Stimulated activated CD8-positive, alpha-beta memory T cell treated with anti-CD3 and anti-CD28 coated beads, Interleukin-2, amount 100 ng/mL, for 48 hours (primary cell): Measurements from ENCODE around the gene GRK3.

Experiments used
- DNase-seq, 2 donors: peaks; one replicate each; pipeline ENCODE4 v3.0.0-alpha.2; 2020; ENCODE audit warnings: low read depth in 2 of 2

The GRK3 gene

DNA sequence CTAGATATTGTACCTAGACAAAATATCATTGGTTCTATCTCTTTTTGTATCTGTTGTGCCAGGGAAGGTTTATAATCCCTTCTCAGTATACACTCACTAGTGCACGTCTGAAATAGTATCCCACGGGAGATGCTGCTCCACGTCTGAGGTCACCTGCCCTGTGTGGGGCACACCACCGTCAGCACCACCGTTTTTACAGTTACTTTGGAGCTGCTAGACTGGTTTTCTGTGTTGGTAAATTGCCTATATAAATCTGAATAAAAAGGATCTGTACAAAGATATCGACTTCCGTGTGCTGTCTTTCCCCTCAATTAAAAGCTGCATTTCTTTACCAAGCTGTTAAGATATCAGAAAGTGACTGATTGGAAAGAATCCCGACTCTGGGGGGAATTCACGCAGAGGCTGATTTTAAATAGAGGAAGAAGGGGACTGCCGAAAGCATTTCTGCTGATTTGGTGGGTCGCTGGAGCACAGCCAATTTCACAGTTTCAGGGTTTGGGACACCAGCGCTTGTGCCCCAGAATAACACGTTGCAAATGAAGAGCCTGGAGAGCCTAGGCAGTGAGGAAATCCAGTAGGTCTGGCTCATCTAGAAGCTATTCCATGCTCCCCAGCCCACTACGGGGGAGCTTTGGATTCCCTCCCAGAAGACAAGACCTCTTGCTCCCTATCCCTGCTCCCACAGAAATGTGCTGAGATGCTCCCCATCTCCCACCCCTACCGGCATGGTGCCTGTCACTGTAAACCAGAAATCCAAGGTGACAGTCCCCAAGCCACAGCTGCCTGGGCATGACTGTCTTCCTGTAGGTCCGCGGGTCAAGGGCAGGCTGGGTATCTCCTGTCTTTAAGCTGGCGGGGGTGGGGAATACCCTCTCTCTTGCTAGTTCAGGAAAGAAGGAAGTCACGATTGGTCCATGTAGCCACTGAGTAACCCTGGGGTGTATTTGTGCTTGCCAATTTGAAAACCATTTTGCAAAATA lies 164.8 kb downstream of the GRK3 start:
- DNase-seq, result no peak

DNA sequence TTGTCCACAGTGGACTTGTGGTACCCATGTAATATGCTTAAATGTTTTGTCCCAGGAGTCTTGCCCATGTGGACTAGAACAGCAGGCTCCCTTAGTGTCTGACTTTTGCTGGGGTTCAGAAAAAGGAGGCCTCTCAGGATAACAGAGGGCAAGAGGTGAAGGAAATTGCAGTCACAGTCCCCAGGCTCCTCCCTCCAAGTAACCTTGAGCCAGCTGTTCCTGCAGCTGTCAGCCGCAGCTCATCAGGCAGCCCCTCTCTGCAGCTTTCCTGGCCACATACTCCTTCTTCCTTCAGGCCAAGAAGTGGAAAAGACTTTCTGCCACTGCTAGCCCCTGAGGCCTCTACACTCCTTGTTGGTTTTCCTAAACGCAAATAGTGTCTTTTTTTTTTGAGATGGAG lies 171.2 kb downstream of the GRK3 start:
- no peak for DNase-seq

DNA sequence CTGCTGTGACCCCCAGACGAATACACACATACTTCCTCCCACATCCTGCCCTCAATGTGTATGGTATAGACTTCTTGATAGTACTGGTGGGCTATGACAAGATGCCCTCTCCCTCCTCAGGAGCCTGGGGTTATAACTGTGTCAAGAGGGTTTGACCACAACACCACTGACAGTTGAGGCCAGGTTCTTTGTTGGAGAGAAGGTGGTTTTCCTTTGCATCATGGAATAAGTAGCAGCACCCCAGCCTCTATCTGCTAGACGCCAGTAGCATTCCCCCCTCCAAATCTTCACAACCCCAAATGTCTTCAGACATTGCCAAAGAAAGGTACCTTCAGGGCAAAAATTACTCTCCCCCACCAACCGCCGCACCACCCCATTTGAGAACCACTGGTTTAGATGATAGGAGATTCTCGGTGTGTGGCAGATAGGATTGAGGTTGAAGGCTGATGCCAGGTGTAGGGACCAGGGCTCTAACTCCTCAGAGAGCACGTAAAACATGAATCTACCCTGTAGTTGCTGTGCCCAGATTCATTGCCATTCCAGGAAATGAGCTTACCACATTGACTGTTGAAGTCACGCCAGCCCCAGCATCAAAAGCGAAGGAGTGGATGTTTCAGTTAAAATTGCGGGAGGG lies 172.0 kb downstream of the GRK3 start:
- peak; percentile 11 to 29 for DNase-seq

DNA sequence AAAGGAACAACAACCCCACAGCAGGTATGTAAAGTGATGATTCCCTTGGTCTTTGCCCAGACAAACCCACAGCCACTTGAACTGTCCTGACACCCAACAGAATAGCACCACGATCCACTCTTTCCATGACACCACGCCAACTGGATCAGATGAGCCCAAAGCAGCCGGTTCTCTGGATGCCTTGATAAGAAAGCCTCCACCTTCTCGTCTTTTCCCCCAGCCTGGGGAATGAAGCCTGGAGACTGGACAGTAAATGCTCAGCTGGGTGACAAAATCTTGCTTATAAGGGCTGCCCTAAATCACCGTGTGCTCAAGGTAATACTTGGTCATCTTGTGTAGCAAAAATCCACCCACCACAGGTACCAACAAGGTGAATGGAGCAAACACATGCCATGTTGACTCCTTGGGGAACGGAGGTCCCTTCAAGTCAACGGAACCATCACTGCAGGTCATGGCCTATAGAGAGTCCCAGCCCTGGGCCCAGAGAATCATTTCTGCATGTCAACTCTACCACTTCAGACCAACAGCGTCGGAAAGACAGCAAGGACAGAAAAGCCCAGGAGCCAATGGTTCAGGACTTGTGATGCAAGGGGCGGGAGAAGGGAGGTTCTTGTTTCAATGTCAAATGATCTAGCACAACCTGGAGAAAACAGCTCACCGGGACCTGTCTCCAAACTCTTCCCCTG lies 175.3 kb downstream of the GRK3 start:
- DNase-seq, result no peak

DNA sequence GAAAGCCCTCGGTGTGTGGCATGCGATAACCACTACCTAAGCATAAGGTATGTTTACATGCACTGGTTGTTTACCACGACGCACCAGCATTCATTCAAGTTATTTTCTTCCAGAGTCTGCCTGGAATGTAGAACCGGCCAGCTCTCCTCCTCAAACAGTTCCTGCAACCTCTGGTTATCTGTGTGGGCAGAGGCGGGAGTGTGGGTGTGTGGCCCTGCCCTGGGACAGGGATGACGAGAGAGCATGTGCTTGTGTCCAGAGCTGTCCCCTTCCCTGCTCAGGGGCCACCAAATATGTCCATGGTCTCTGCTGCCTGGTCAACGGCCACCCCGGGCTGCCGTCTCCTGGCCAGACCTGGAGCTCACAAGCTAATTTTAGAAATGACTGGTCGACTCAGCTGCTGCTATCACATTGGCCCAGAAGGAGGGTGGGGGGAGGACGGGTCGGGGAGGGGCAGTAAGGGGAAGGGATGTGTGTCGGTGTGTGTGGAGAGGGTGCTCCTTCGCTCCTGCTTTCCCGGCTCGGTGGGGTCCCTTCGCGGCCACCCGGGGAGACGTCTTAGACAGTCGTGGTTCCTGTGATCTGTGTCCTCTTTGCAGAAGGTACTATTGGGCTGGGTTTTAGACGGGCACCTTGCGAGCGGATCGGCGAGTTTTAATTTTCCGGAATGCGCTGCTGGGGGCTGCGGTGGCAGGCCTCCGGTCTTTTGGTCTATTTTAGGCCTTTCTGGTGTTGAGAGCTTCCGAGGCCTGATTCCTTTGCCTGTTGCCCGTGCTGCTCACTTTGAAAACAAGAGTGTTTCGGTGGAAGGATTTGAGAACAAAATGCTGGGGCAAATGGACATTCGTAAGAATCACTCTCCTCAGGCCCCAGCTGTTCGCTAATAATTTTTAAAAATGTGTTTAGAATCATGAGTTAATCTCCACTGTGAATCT lies 177.5 kb downstream of the GRK3 start, which contains the start of gene MYO18B:
Gene MYO18B (plus strand): TSS at position 497 of the 935 bp plus-strand sequence. CDS start 18,905 bp downstream, outside the sequence.
- DNase-seq, result no peak

DNA sequence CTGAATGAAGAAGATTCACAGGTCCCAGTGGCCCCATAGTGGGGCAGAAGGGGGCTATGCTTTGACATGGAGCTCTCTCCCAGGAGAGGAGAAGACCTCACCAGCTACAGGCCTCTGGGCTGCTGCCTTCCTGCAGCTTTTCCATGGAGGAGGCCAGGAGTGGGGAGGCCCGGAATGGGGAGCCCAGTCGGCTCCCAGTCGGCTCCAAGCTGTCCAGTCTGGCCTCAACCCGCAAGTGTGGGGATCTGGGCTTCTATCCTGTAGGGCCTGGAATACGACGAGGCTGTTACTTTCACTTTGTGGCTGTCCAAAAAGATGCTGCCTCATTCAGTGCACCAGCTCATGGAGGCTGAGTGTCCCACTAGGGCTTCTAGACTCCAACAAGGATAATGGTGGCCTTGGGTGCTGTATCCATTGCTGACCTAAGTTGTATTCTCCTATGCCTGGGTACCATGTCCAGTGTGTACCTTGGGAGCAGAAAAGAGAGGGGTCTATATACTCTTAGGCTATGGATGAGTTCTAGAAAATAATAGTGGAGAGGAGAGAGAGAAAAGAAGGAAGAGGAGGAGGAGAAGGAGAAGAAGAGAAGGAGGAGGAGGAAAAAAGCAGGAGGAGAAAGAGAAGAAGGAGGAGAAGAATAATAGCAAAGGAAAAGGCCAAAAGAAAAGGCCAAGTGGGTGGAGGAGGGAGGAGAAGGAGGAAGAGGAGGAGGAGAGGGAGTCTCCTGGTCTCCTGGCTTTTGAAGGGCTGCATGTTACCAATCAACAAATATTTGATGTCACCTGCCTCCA lies 178.6 kb downstream of the GRK3 start:
- DNase-seq, result no peak

DNA sequence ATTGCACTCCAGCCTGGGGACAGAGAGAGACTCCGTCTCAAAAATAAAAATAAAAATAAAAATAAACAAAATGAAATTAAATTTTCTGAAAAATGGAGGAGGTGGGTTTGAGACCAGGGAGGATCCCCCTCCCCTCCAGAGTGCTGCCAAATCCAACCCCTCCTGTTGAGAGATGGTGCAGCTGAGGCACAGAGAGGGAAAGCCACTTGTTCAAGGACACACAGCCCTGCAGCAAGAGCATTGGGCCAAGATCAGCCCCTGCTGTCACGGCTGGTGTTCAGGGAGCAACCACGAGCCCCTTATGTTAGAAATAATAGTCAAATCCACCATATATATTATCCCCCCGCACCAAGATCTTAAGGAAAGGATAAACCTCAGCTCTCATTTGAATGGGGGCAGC lies 180.2 kb downstream of the GRK3 start:
- no peak for DNase-seq

DNA sequence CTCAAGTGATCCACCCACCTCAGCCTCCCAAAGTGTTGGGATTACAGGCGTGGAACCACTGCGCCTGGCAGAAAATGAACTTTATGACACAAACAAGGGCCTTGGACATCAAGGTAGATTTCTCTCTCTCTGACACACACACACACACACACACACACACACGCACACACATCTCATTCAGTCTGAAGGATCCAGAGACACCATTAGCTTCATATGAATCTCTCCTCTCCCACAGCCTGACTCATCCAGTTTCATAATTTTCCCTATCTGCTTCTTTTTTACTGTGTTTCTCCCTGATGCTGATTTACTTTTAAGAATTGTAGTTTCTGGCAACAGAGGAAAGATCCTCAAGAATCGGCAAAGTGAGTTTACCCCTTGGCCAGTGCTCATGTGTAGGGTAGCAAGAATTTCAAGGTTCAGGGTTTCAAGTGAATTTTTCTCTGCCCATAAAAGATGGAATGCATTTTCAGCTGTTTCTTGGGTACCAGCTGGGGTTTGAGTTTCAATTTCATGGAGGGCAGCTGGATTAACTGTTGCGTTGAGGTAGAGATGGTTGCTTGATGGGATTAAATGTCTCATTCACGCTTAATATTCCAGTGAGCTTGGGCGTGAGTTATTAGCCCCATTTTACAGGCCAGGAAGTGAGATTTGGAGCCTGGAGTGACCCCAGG lies 181.0 kb downstream of the GRK3 start:
- DNase-seq, result no peak

DNA sequence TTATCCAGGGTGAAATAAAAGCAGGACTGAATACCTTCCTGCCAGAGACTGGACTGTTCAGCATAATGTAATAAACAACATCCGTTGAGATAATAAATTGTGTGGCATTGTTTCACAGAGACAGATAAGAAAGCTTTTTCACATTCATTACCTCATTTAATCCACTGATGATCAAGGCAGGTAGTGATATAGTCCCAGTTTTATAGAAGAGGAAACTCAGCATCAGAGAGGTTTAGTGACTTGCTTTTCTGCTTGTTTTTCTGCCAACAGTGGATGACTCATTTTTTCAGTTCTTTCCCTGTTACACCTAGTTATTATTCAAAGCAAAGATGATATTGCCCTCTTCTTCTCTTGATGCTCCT lies 181.5 kb downstream of the GRK3 start:
- no peak for DNase-seq

DNA sequence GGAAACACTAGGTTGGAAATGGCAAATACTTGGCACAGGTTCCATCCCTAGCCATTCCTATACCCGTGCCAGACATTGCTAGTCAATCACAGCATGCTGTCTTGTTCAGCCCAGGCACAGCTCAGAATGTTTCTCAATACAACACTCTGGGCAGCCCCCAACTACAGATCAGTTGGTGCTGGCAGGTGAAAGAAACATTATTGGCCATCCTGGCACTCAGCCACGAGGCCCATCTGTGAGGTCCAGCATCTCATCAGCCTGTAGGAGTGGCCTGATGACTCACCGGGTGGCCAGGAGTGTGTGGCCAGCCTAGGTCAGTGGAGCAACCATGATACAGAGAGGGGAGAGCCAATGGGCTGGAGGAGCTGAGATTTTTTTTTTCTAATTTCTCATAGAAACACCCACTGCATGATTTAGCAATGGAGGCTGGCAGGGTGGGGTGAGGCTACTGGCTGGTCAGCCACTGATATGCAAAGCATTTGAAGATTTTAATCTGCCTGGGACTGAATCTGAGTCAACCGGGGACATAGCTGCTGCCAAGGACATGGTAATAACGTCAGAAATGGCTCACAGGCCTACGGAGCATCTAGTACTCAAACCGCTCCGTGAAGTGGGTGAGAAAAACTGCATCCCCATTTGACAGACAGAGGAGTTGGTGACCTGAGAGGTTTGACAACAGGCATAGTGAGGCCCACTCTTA lies 182.9 kb downstream of the GRK3 start:
- DNase-seq, result no peak

DNA sequence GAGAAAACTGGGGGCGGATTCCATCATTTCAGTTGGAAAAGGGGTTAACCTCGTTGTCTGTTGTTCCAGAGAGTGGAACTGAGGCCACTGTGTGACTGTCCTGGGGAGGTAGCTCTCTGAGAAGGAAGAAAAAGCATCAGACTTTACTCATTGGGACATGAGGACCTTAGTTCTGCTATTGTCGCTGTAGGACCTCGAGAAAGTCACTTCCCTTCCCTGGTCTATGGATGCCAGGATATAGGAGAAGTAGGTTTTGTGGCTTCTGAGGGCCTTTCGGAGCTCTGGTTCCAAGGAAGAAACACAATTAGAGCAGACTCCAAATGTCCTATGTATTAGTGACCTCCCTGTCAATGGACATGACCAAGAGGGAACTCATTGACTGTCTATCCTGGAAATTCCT lies 183.7 kb downstream of the GRK3 start:
- DNase-seq, result no peak

DNA sequence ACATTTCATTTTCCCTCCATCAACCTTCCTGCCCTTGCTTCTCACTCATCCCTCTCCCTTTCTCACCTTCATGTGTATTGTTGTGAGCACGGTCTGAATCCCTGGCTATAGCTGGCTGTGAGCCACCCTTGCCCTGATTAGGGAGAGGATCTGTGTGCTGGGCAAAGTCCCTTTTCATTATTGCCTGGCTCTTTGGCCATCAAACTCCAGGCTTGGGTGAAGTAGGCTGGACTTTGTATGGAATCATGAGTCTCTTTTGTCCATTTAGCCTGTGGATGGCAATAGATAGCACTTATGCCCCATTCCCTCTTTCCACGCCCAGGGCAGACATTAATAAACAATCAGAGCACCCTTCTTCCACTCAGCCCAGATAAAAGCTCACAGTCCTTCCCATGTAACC lies 184.2 kb downstream of the GRK3 start:
- DNase-seq, result no peak

DNA sequence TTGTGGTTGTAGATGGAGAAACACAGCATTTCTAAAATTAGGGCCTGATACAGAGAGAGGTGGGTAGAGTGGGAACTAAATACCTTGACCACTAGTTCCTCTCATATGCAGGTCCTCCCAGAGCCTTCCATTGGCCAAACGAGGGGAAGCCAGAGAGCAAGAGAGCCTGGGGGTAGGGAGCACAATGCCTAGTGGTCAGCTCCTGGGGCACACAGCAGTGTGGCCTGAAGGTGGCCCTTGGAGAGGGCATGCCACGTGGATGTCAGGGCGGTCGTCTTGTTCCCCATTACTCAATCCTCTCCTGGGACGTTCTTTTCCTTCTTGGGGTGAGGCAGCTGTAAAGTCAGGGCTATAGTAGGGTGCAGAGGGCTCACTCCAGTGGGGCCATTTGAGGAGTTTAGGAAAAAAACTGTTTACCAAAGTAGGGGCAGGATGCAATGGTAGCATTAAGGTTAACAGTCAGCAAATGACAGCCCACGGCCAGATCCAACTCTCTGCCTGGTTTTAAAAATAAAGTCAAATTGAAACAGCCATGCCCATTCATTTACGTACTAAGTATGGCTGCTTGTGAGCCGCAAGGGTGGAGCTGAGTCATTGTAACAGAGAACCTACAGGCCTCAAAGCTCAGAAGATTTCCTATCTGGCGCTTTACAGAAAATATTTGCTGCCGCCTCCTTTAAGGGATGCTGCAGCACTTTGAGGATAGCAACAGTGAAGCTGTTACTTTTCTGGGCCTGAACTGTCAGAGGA lies 185.1 kb downstream of the GRK3 start:
- peak in 1 of 2 donors; percentile 23 for DNase-seq

DNA sequence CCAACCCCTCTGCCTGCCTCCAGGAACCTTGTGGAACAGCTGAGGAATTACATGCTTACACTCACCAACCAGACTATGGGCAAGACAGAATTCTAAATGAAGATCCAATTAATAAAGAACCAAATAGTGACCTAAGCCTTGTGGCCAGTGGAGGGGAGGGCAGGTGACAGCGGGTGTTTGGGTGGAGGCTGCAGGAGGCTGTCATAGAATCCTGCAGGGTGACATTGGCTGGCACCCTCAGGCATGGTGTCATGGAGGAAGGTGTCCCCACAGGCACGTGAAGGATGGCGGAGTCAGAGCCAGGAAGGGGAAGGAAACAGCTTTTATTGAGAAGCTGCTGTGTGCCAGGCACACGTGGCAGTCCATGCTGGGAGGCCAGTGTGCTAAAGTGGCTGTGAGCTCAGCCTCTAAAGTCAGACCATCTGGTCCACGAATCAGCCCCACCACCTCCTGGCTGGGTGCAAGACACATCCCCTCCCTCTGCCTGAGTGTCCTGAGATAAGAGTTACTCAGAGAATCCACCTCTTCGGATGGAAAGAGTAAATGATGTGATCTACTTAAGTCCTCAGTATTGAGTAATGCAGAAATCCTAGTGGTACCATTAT lies 186.2 kb downstream of the GRK3 start:
- no peak for DNase-seq

DNA sequence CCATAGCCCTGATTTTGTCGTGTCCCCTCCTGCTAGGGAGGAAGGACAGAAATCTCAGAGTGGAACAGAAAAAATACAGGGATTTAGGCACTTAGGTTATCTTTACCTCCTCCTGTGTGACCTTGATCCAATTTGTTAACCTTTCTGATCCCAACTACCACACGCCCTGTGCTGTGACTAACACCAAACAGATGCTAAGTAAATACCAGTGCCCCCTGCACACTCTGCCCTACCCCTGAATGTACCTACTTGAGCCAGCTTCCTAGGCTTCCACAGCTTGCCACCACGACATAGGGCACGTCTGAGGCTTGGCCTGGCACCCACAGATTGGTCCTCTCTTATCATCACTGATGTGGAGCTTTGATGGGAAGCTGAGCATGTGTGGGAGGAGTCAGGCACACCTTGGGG lies 186.7 kb downstream of the GRK3 start:
- no peak for DNase-seq

DNA sequence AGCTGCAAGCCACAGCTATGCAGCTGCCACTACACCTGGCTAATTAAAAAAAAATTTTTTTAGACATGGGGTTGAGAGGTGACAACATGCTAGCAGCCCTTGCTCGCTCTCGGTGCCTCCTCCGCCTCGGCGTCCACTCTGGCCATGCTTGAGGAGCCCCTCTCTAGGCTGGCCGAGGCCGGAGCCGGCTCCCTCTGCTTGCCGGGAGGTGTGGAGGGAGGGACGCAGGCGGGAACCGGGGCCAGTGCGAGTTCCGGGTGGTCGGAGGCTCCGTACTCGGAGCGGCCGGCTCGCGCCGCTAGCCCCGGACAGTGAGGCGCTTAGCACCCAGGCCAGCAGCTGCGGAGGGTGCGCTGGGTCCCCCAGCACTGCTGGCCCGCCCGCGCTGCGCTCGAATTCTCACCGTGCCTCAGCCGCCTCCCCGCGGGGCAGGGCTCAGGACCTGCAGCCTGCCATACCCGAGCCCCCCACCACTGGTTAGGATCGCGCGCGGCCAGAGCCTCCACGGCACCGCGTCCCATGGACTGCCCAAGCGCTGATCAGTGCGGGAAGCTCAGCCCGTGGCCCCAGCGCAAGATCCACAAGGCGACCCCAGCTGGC lies 188.2 kb downstream of the GRK3 start:
- DNase-seq, result no peak

DNA sequence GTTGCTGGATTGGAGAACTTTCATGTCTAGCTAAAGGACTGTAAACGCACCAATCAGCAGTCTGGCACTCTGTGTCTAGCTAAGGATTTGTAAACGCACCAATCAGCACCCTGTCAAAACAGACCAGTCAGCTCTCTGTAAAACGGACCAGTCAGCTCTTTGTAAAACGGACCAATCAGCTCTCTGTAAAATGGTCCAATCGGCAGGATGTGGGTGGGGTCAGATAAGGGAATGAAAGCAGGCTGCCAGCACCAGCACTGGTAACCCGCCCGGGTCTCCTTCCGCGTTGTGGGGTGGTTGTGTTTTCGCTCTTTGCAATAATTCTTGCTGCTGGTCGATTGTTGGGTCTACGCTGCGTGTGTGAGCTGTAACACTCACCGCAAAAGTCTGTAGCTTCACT lies 188.8 kb downstream of the GRK3 start:
- DNase-seq, result no peak
